ENCODE measurements around the gene CYTH2. TPM values are rescaled to one million over a fixed set of nuclear protein-coding genes. Genes with fewer than 3 reads are reported as not detected.

The CYTH2 gene
- total RNA-seq, 1 donor from 2014 or later, result 69.9 TPM

DNA sequence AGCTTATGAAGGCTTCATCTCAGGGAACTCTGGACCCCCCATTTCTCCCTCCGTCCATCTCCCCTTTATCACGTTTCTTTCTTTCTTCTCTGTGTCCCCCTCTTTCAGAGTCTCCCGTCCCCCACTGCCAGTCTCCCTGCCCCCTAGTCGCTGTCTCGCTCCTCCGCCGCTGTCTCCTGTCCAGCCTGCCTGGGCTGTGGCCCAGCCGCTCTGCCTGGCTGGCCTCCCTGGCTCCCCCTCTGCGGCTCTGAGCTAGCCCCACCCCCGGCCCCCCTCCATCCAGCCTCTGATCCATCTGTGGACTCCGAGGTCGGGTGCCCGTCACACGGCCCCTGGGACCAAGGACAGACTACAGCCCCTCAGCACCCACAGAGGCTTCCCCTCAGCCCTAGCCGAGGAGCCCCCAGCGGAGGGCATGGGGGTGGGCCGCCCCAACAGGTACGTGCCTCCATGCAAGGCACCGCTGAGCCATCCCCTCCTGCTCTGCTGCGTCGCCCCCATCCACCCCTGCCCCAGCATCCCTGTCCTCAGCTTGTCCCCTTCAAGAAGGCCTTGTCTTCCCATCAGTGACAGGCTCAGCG lies 14.9 kb upstream of the CYTH2 start:
- Mint-ChIP-seq H3K27me3 (ENCODE audit: low read depth) (no peaks in the 10 kb centered on the region), H3K4me3 (ENCODE audit: unreplicated experiment) (no peak overlapping the region), H3K4me1 (ENCODE audit: low read depth) (no peaks in the 10 kb centered on the region), H3K9me3 (ENCODE audit: low read depth) (no peaks in the 10 kb centered on the region), H3K36me3 (ENCODE audit: low read depth) (peaks cover 17% of the 10 kb centered on the region), H3K27ac (ENCODE audit: unreplicated experiment) (no peak overlapping the region)
- TF ChIP-seq, protein P1, sequence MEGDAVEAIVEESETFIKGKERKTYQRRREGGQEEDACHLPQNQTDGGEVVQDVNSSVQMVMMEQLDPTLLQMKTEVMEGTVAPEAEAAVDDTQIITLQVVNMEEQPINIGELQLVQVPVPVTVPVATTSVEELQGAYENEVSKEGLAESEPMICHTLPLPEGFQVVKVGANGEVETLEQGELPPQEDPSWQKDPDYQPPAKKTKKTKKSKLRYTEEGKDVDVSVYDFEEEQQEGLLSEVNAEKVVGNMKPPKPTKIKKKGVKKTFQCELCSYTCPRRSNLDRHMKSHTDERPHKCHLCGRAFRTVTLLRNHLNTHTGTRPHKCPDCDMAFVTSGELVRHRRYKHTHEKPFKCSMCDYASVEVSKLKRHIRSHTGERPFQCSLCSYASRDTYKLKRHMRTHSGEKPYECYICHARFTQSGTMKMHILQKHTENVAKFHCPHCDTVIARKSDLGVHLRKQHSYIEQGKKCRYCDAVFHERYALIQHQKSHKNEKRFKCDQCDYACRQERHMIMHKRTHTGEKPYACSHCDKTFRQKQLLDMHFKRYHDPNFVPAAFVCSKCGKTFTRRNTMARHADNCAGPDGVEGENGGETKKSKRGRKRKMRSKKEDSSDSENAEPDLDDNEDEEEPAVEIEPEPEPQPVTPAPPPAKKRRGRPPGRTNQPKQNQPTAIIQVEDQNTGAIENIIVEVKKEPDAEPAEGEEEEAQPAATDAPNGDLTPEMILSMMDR (IDR thresholded peaks at IDR 0.05), result no peak
- DNase-seq (ENCODE audit: low spot score), result no peak

DNA sequence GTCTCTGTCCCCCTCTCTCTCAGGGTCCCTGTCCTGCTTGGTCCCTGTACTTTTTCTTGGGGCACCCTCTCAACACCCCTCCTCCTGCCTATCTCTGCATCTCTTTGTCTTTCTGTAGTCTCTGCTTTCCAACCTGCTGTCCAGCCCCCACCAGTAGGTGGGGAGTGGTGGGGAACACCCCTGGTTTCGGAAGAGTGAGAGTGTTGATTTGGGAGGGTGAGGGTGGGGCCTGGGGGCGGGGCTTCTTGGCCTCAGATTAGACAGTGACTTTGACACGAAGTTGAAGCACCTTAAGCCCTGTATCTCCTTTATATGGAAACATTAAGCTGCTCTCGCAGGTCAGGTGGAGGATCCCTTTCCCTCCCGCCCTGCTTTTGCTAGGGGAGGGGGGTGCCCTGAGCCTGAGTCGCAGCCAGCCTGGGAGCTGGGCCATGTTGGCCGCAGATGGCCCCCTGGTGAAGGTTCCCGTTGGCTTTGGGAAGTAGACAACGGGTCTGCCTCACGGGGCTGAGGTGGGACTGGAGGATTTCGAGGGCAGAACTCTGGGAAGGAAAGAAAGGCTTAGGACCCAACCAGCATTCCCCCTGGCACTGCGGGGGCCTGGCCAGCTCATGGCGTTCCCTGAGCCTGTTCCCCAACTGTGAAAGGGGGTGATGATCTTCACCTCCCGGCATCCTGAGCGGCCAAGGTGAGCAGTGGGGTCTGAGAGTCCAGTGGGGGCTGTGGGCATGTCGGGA lies 13.8 kb upstream of the CYTH2 start, which contains the start of gene KCNJ14:
Gene KCNJ14, plus strand, starts transcription at position 404 of the 737 bp plus-strand sequence. CDS start 6,151 bp downstream, outside the sequence.
- no peak within 1 kb of the TSS for H3K27ac Mint-ChIP-seq (ENCODE audit: unreplicated experiment)
- peaks cover 14% of the 10 kb centered on the region for H3K36me3 Mint-ChIP-seq (ENCODE audit: low read depth)
- no peaks in the 10 kb centered on the region for H3K27me3 Mint-ChIP-seq (ENCODE audit: low read depth)
- TF ChIP-seq, protein P1 (IDR thresholded peaks at IDR 0.05), result no peak
- no peaks in the 10 kb centered on the region for H3K9me3 Mint-ChIP-seq (ENCODE audit: low read depth)
- H3K4me1 Mint-ChIP-seq (ENCODE audit: low read depth), result no peaks in the 10 kb centered on the region
- no peak for DNase-seq (ENCODE audit: low spot score)
- no peak within 1 kb of the TSS for H3K4me3 Mint-ChIP-seq (ENCODE audit: unreplicated experiment)

DNA sequence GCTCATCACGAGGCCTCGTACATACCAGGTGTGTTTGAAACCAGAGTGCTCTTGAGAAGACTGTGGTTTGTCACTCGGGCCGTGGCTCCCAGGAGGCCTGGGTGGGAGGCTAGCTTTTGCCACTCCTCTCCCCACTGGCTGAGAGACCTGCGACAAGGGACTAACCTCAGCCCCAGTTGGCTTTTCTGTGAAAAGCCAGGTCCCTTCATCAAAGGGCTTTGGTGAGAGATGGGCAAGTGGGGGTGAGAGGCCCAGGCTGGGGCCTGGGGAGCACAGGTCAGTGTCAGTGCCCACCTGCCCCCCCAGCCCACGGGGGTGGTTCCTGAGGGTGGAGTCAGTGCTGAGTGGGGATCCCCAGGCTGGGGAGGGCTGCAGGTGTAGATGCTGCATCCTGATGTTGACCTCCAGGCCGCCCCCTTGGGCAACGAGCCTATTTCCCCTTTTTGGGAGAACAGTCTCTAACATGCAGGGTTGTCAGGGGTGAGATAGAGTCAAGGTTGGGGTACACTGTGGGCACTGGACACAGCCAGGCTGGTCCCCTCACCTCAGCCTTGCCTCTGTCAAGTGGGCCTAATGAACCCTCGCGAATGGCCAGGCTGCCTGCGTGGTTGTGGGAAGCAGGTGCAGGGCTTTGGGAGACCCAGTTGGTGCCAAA lies 13.1 kb upstream of the CYTH2 start:
- Mint-ChIP-seq H3K27me3 (ENCODE audit: low read depth) (no peaks in the 10 kb centered on the region), H3K4me3 (ENCODE audit: unreplicated experiment) (no peak overlapping the region), H3K36me3 (ENCODE audit: low read depth) (peaks cover 14% of the 10 kb centered on the region), H3K4me1 (ENCODE audit: low read depth) (no peaks in the 10 kb centered on the region), H3K27ac (ENCODE audit: unreplicated experiment) (no peak overlapping the region), H3K9me3 (ENCODE audit: low read depth) (no peaks in the 10 kb centered on the region)
- no peak for DNase-seq (ENCODE audit: low spot score)
- TF ChIP-seq, protein P1 (IDR thresholded peaks at IDR 0.05), result no peak

DNA sequence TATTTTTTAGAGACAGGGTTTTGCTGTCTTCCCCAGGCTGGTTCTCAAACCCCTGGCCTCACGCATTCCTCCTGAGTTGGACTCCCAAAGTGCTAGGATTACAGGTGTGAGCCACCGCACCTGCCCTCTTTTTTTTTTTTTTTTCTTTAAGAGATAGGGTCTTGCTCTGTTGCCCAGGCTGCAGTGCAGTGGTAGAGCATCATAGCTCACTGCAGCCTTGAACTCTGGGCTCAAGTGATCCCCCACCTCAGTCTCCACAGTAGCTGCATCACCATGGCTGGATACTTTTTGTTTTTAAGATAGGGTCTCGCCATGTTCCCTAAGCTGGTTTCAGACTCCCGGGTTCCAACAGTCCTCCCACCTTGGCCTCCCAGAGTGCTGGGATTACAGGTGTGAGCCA lies 12.3 kb upstream of the CYTH2 start:
- H3K4me3 Mint-ChIP-seq (ENCODE audit: unreplicated experiment), result no peak overlapping the region

DNA sequence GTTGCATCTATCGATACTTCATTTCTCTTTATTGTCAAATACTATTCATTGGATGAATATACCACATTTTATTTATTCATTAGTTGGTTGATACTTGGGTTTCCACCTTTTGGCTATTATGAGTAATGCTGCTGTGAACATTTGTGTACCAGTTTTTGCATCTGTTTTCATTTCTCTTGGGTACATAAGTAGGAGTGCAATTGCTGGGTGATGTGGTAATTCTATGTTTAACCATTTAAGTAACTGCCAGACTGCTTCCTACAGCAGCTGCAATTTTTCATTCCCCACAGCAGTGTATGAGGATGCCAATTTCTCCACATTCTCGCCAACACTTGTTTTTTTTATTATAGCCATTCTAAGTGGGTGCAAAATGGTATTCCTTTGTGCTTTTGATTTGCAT lies 11.2 kb upstream of the CYTH2 start:
- Mint-ChIP-seq H3K4me1 (ENCODE audit: low read depth) (no peaks in the 10 kb centered on the region), H3K27me3 (ENCODE audit: low read depth) (no peaks in the 10 kb centered on the region), H3K27ac (ENCODE audit: unreplicated experiment) (no peak overlapping the region), H3K9me3 (ENCODE audit: low read depth) (no peaks in the 10 kb centered on the region), H3K4me3 (ENCODE audit: unreplicated experiment) (no peak overlapping the region), H3K36me3 (ENCODE audit: low read depth) (peaks cover 12% of the 10 kb centered on the region)
- TF ChIP-seq, protein P1 (IDR thresholded peaks at IDR 0.05), result no peak
- no peak for DNase-seq (ENCODE audit: low spot score)

More for the DNA sequence above, 12.3 kb upstream of the CYTH2 start:
- peaks cover 12% of the 10 kb centered on the region for H3K36me3 Mint-ChIP-seq (ENCODE audit: low read depth)
- DNase-seq (ENCODE audit: low spot score), result no peak
- H3K9me3 Mint-ChIP-seq (ENCODE audit: low read depth), result no peaks in the 10 kb centered on the region
- no peaks in the 10 kb centered on the region for H3K27me3 Mint-ChIP-seq (ENCODE audit: low read depth)
- TF ChIP-seq, protein P1 (IDR thresholded peaks at IDR 0.05), result no peak
- H3K4me1 Mint-ChIP-seq (ENCODE audit: low read depth), result no peaks in the 10 kb centered on the region
- no peak overlapping the region for H3K27ac Mint-ChIP-seq (ENCODE audit: unreplicated experiment)
